H9 (cell line): ENCODE results near the gene DENND5B. TPM values are rescaled to one million over a fixed set of nuclear protein-coding genes. Genes with fewer than 3 reads are reported as not detected.
"Not testable (repeated sequence)": the region's sequence is repeated elsewhere in the genome, so short reads cannot be mapped to it uniquely, and the experiment has no call there.

ENCODE experiments used
- DNase-seq: peaks from one replicate; pipeline ENCODE4 v3.0.0-alpha.2; 2017
- H2AFZ ChIP-seq: one replicate; pipeline ENCODE4 v1.6.1; 2013; ENCODE audit warnings: mild to moderate bottlenecking, low read length, control low read depth, moderate library complexity
- H2AK5ac ChIP-seq: 2 replicates; pipeline ENCODE4 v1.6.1; 2013; ENCODE audit warnings: low read length, control low read depth, mixed read lengths; ENCODE audit not compliant: insufficient read length
- H2BK120ac ChIP-seq: one replicate; pipeline ENCODE4 v1.6.1; 2013; ENCODE audit warnings: low read depth, mild to moderate bottlenecking, low read length, control low read depth, inconsistent platforms; ENCODE audit not compliant: poor library complexity, severe bottlenecking
- H2BK12ac ChIP-seq: 2 replicates; pipeline ENCODE4 v1.6.1; 2013; ENCODE audit warnings: low read length, control low read depth, mixed read lengths, low read depth; ENCODE audit not compliant: insufficient read length
- H2BK15ac ChIP-seq: 2 replicates; pipeline ENCODE4 v1.6.1; 2013; ENCODE audit warnings: low read depth, low read length, control low read depth
- H2BK20ac ChIP-seq: one replicate; pipeline ENCODE4 v1.6.1; 2013; ENCODE audit warnings: low read depth, mild to moderate bottlenecking, low read length, control low read depth, inconsistent platforms; ENCODE audit not compliant: poor library complexity, severe bottlenecking
- H2BK5ac ChIP-seq: 2 replicates; pipeline ENCODE4 v1.6.1; 2013; ENCODE audit warnings: low read length, control low read depth, mixed read lengths; ENCODE audit not compliant: insufficient read length
- H3K14ac ChIP-seq: 2 replicates; pipeline ENCODE4 v1.6.1; 2013; ENCODE audit warnings: low read length, control low read depth; ENCODE audit not compliant: insufficient read depth
- H3K18ac ChIP-seq: 2 replicates; pipeline ENCODE4 v1.6.1; 2013; ENCODE audit warnings: low read depth, mild to moderate bottlenecking, mixed read lengths, low read length, control low read depth; ENCODE audit not compliant: insufficient read length
- H3K23ac ChIP-seq: 2 replicates; pipeline ENCODE4 v1.6.1; 2013; ENCODE audit warnings: low read length, control low read depth, mixed read lengths, low read depth; ENCODE audit not compliant: insufficient read length
- H3K23me2 ChIP-seq: 2 replicates; pipeline ENCODE4 v1.6.1; 2013; ENCODE audit warnings: low read depth, mild to moderate bottlenecking, mixed read lengths, low read length, control low read depth; ENCODE audit not compliant: insufficient read length, poor library complexity, severe bottlenecking
- H3K27ac ChIP-seq: 2 replicates; pipeline ENCODE4 v1.5.1; 2013; ENCODE audit warnings: low read length, control low read depth, mixed read lengths, low read depth; ENCODE audit not compliant: insufficient read length
- H3K27me3 ChIP-seq: 2 replicates; pipeline ENCODE4 v1.6.1; 2013; ENCODE audit warnings: low read length, control low read depth, inconsistent platforms; ENCODE audit not compliant: insufficient read depth
- H3K4ac ChIP-seq: 2 replicates; pipeline ENCODE4 v1.6.1; 2013; ENCODE audit warnings: low read depth, mild to moderate bottlenecking, control low read depth, inconsistent platforms, low read length, moderate library complexity
- H3K4me1 ChIP-seq: 2 replicates; pipeline ENCODE4 v1.6.1; 2013; ENCODE audit warnings: low read length, control low read depth, inconsistent platforms; ENCODE audit not compliant: insufficient read depth
- H3K4me2 ChIP-seq: 2 replicates; pipeline ENCODE4 v1.6.1; 2013; ENCODE audit warnings: low read length, control low read depth, mixed read lengths; ENCODE audit not compliant: insufficient read length, insufficient read depth
- H3K56ac ChIP-seq: 2 replicates; pipeline ENCODE4 v1.6.1; 2013; ENCODE audit warnings: low read depth, mild to moderate bottlenecking, mixed read lengths, low read length, control low read depth; ENCODE audit not compliant: insufficient read length
- H3K79me1 ChIP-seq: 2 replicates; pipeline ENCODE4 v1.6.1; 2013; ENCODE audit warnings: low read depth, mild to moderate bottlenecking, moderate library complexity, low read length, control low read depth, inconsistent platforms; ENCODE audit not compliant: insufficient read depth, poor library complexity, severe bottlenecking
- H3K79me2 ChIP-seq: 2 replicates; pipeline ENCODE4 v1.6.1; 2013; ENCODE audit warnings: low read length, control low read depth, inconsistent platforms; ENCODE audit not compliant: insufficient read depth
- H3K9ac ChIP-seq: 2 replicates; pipeline ENCODE4 v1.6.1; 2013; ENCODE audit warnings: low read length, control low read depth, mixed read lengths; ENCODE audit not compliant: insufficient read length; ENCODE audit errors: extremely low read depth
- H3K9me3 ChIP-seq: one replicate; pipeline ENCODE4 v1.6.1; 2013; ENCODE audit warnings: low read depth, low read length, inconsistent platforms; ENCODE audit not compliant: control insufficient read depth
- H3T11ph ChIP-seq: one replicate; pipeline ENCODE4 v1.6.1; 2013; ENCODE audit warnings: mild to moderate bottlenecking, low read length, control low read depth, inconsistent platforms
- H4K20me1 ChIP-seq: one replicate; pipeline ENCODE4 v1.6.1; 2013; ENCODE audit not compliant: control insufficient read depth, insufficient read length, insufficient read depth
- H4K5ac ChIP-seq: 2 replicates; pipeline ENCODE4 v1.6.1; 2013; ENCODE audit warnings: low read depth, mild to moderate bottlenecking, mixed read lengths, low read length, control low read depth; ENCODE audit not compliant: insufficient read length
- H4K8ac ChIP-seq: replicated peaks from 2 replicates; pipeline ENCODE4 v1.6.1; 2013; ENCODE audit warnings: low read length, control low read depth, mixed read lengths, low read depth; ENCODE audit not compliant: insufficient read length
- H4K91ac ChIP-seq: 2 replicates; pipeline ENCODE4 v1.6.1; 2013; ENCODE audit warnings: low read depth, mild to moderate bottlenecking, moderate library complexity, mixed read lengths, low read length, control low read depth; ENCODE audit not compliant: insufficient read length
- H3K27ac Mint-ChIP-seq, 3 experiments: 2 replicates in 2 of 3; 3 replicates in 1 of 3; pipeline ENCODE4 v1.8.0; 2020 to 2021; ENCODE audit warnings: mixed read lengths in 3 of 3, mild to moderate bottlenecking in 1 of 3, moderate library complexity in 1 of 3
- H3K27me3 Mint-ChIP-seq: 2 replicates; pipeline ENCODE4 v1.8.0; 2021; ENCODE audit warnings: low read depth, mild to moderate bottlenecking, moderate library complexity, mixed read lengths
- H3K36me3 Mint-ChIP-seq, 3 experiments: 2 replicates in 2 of 3; 3 replicates in 1 of 3; pipeline ENCODE4 v1.8.0; 2020 to 2021; ENCODE audit warnings: low read depth in 3 of 3, mixed read lengths in 3 of 3; ENCODE audit not compliant: insufficient read depth in 1 of 3
- H3K4me1 Mint-ChIP-seq, 2 experiments: 2 replicates each; pipeline ENCODE4 v1.8.0; 2020; ENCODE audit warnings: mixed read lengths in 2 of 2
- H3K4me3 Mint-ChIP-seq, 2 experiments: 2 replicates in 1 of 2; 3 replicates in 1 of 2; pipeline ENCODE4 v1.8.0; 2020 to 2021; ENCODE audit warnings: mild to moderate bottlenecking in 2 of 2, mixed read lengths in 2 of 2, moderate library complexity in 1 of 2
- H3K9me3 Mint-ChIP-seq, 2 experiments: 2 replicates in 1 of 2; 3 replicates in 1 of 2; pipeline ENCODE4 v1.8.0; 2020; ENCODE audit warnings: mild to moderate bottlenecking in 2 of 2, mixed read lengths in 2 of 2, moderate library complexity in 1 of 2
- WGBS: extraction: QIAGEN DNeasy Blood & Tissue Kit; methylation state at CpG from one replicate; pipeline ENCODE4 v1.1.7; 2013; ENCODE audit warnings: missing lambda C conversion rate, low lambda C conversion rate, mixed read lengths; ENCODE audit not compliant: insufficient read length; ENCODE audit errors: extremely low coverage; 5-methylcytosine and 5-hydroxymethylcytosine counted together
- total RNA-seq: library from RNA; stranded (reverse); gene quantifications from 2 replicates; pipeline ENCODE4 v1.2.1, GENCODE V29; 2021
- TF ChIP-seq, protein P1 (sequence below): fragments of 200-600 bp; sonication (generic); conservative IDR thresholded peaks from 3 replicates; pipeline ENCODE4 v1.8.0; 2021; ENCODE audit warnings: antibody characterized with exemption, mild to moderate bottlenecking

The DENND5B gene
- total RNA-seq, 1 experiment from 2014 or later, result 13.4 TPM

GRCh38 chr12:31612819-31613218 is 21.9 kb upstream of the DENND5B start:
- Histone ChIP-seq H2AFZ (no peak overlapping the region), H2BK15ac (no peak overlapping the region), H3K4me1 (no peaks in the 10 kb centered on the region), H3K27me3 (no peaks in the 10 kb centered on the region), H3K23me2 (no peaks in the 10 kb centered on the region), H2BK20ac (no peak overlapping the region), H2AK5ac (no peak overlapping the region), H2BK5ac (no peak overlapping the region), H4K8ac (no peak overlapping the region), H4K20me1 (no peaks in the 10 kb centered on the region), H3K56ac (no peak overlapping the region), H3K4me2 (no peak overlapping the region), H3K18ac (no peak overlapping the region), H4K5ac (no peak overlapping the region), H3K27ac (no peak overlapping the region), H3K9ac (no peak overlapping the region), H3T11ph (no peak overlapping the region), H2BK12ac (no peak overlapping the region), H3K23ac (no peak overlapping the region), H3K14ac (no peak overlapping the region), H3K9me3 (no peaks in the 10 kb centered on the region), H3K79me2 (no peaks in the 10 kb centered on the region), H3K79me1 (no peaks in the 10 kb centered on the region), H3K4ac (no peak overlapping the region), H4K91ac (no peak overlapping the region), H2BK120ac (no peak overlapping the region)
- H3K9me3 Mint-ChIP-seq, result peaks cover 11 to 15% of the 10 kb centered on the region in 2 experiments
- H3K36me3 Mint-ChIP-seq, result peaks cover 3 to 5% (median 4%) of the 10 kb centered on the region in 3 experiments; a peak in 6 of 7 replicates
- peaks cover 2% of the 10 kb centered on the region; the same call in 1 of the 2 replicates for H3K27me3 Mint-ChIP-seq
- no peak overlapping the region for H3K4me3 Mint-ChIP-seq
- H3K4me1 Mint-ChIP-seq, result no peaks in the 10 kb centered on the region
- TF ChIP-seq, protein P1, sequence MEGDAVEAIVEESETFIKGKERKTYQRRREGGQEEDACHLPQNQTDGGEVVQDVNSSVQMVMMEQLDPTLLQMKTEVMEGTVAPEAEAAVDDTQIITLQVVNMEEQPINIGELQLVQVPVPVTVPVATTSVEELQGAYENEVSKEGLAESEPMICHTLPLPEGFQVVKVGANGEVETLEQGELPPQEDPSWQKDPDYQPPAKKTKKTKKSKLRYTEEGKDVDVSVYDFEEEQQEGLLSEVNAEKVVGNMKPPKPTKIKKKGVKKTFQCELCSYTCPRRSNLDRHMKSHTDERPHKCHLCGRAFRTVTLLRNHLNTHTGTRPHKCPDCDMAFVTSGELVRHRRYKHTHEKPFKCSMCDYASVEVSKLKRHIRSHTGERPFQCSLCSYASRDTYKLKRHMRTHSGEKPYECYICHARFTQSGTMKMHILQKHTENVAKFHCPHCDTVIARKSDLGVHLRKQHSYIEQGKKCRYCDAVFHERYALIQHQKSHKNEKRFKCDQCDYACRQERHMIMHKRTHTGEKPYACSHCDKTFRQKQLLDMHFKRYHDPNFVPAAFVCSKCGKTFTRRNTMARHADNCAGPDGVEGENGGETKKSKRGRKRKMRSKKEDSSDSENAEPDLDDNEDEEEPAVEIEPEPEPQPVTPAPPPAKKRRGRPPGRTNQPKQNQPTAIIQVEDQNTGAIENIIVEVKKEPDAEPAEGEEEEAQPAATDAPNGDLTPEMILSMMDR, result no peak
- no CpG with 5 or more reads among the region's 2 CpGs for WGBS
- peak; percentile 0 for DNase-seq
- H3K27ac Mint-ChIP-seq, result no peak overlapping the region

DNA sequence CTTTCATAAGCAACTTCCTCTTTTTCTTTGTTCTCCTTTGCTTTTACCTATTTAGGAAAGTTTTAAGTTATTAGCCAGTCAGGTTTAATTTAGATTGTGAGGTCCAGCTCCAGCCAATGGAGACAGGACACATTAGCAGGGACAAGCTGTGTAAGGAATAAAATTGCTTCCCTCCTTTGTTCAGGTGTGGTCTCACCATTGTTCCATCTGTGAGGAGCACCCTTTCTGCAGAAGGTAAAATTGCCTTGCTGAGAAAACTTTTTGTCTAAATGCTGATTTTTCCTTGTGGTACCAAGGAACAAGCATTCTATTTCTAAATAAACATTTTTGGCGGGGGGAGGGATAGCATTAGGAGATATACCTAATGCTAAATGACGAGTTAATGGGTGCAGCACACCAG is 17.4 kb upstream of the DENND5B start:
- H2AK5ac ChIP-seq, H3K79me2 ChIP-seq, H2BK120ac ChIP-seq, H3K9me3 ChIP-seq, H3K27me3 ChIP-seq, H3K14ac ChIP-seq, H3K56ac ChIP-seq, H3K4ac ChIP-seq, H3K18ac ChIP-seq, H3K27ac ChIP-seq, H4K20me1 ChIP-seq, DNase-seq, H3T11ph ChIP-seq, H3K4me1 Mint-ChIP-seq, H2AFZ ChIP-seq, H3K4me1 ChIP-seq, H3K4me2 ChIP-seq, H3K9ac ChIP-seq, H3K23ac ChIP-seq, H3K79me1 ChIP-seq, H2BK5ac ChIP-seq, H3K4me3 Mint-ChIP-seq, H3K27me3 Mint-ChIP-seq, H4K5ac ChIP-seq, H4K91ac ChIP-seq, H2BK20ac ChIP-seq, H2BK12ac ChIP-seq, H3K27ac Mint-ChIP-seq, H3K23me2 ChIP-seq, H2BK15ac ChIP-seq, H4K8ac ChIP-seq: not testable (repeated sequence)
- no CpG with 5 or more reads among the region's 2 CpGs for WGBS
- peaks cover 18 to 24% of the 10 kb centered on the region in 2 experiments for H3K9me3 Mint-ChIP-seq
- peaks cover 4 to 11% (median 5%) of the 10 kb centered on the region in 3 experiments; a peak in 6 of 7 replicates for H3K36me3 Mint-ChIP-seq
